HG03103 (cell line): ENCODE measurements around the gene COMMD2.

Experiments
- ATAC-seq: cut with Tn5 transposase; IDR thresholded peaks from one replicate; pipeline ENCODE4 v1.9.1; 2021; ENCODE audit warnings: low read depth; ENCODE audit not compliant: unreplicated experiment

The COMMD2 gene

GRCh38 chr3:149706905-149707304 is 45.4 kb downstream of the COMMD2 start:
- ATAC-seq, result no peak

GRCh38 chr3:149705416-149705815 is 46.9 kb downstream of the COMMD2 start:
- no peak for ATAC-seq

- no peak for ATAC-seq
Measured at GRCh38 chr3:149703466-149703865, 48.8 kb downstream of the COMMD2 start.

GRCh38 chr3:149702691-149703441 is 49.4 kb downstream of the COMMD2 start:
- ATAC-seq, result no peak

- ATAC-seq, result peak; percentile 52
Measured at GRCh38 chr3:149701977-149702350, 50.3 kb downstream of the COMMD2 start.

GRCh38 chr3:149701206-149701976 is 50.9 kb downstream of the COMMD2 start:
- ATAC-seq, result no peak
